HL-60 (cell line): ENCODE measurements around the gene TAF15.

Experiments used
- DNase-seq, 2 experiments: peaks; one replicate each; pipeline ENCODE4 v3.0.0-alpha.2; 2010 to 2020; ENCODE audit warnings: low read depth in 1 of 2, low spot score in 1 of 2
- H3K27ac ChIP-seq: fragments of 250-450 bp; sonication (Bioruptor Pico); replicated peaks from 2 replicates; pipeline ENCODE4 v1.5.1; 2020; ENCODE audit warnings: mild to moderate bottlenecking, moderate library complexity
- H3K27me3 ChIP-seq: fragments of 250-450 bp; sonication (Bioruptor Pico); 2 replicates; pipeline ENCODE4 v1.5.1; 2021; ENCODE audit warnings: mild to moderate bottlenecking, moderate library complexity; ENCODE audit not compliant: insufficient read depth, poor library complexity, severe bottlenecking
- H3K4me3 ChIP-seq: replicated peaks from 2 replicates; pipeline ENCODE4 v1.5.1; 2011; ENCODE audit warnings: mild to moderate bottlenecking, control low read depth, low read length; ENCODE audit not compliant: insufficient read depth
- GABPA ChIP-seq: IDR thresholded peaks from 2 replicates; pipeline ENCODE4 v1.6.1; 2012; ENCODE audit warnings: low read depth
- POLR2AphosphoS5 ChIP-seq: IDR thresholded peaks from 2 replicates; pipeline ENCODE4 v1.6.1; 2012; ENCODE audit warnings: low read depth
- SPI1 ChIP-seq: IDR thresholded peaks from 2 replicates; pipeline ENCODE4 v1.6.1; 2012; ENCODE audit warnings: low read depth, mild to moderate bottlenecking, borderline replicate concordance
- TF ChIP-seq, protein P1 (sequence below): IDR thresholded peaks from 2 replicates; pipeline ENCODE4 v1.6.1; 2012; ENCODE audit warnings: low read depth; ENCODE audit not compliant: insufficient replicate concordance
- TF ChIP-seq, protein P2 (sequence below): IDR thresholded peaks from one replicate; pipeline ENCODE4 v1.5.1; 2011; ENCODE audit warnings: low read length, control low read depth, inconsistent platforms; ENCODE audit not compliant: insufficient read depth

TAF15 gene

DNA sequence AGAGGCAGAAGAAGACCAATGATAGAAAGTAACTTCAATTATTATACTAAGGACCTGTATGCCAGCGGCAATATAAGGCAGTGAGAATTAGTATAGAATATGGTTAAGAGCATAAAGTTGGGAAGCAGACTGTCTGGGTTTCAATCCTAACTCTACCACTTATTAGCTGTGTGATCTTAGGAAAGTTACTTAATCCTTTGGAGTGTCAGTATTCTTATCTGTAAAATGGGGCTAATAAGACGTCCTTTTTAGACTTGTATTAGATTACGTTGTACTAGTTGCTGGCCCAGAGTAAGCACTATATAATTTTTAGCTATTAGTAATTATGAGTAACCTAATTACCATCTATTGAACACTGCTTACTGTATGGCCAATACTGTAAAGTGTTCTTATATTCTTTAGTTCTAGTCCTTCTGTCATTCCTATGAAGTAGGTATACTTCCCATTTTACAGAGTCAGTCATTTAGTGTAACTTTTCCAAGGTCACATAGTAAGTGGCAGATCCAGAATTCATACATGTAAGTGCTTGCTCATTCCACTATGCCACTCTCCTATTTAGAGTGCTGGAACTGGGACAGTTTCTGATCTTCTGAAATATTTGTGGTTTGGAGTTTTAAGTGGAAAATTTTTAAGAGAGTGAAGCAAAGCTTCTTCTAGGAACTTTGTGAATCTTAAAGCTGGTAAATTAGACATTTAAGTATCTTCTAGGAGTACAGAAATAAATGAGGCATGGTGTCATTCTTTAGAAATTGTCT lies 36.9 kb downstream of the TAF15 start:
- TF ChIP-seq, protein P1, sequence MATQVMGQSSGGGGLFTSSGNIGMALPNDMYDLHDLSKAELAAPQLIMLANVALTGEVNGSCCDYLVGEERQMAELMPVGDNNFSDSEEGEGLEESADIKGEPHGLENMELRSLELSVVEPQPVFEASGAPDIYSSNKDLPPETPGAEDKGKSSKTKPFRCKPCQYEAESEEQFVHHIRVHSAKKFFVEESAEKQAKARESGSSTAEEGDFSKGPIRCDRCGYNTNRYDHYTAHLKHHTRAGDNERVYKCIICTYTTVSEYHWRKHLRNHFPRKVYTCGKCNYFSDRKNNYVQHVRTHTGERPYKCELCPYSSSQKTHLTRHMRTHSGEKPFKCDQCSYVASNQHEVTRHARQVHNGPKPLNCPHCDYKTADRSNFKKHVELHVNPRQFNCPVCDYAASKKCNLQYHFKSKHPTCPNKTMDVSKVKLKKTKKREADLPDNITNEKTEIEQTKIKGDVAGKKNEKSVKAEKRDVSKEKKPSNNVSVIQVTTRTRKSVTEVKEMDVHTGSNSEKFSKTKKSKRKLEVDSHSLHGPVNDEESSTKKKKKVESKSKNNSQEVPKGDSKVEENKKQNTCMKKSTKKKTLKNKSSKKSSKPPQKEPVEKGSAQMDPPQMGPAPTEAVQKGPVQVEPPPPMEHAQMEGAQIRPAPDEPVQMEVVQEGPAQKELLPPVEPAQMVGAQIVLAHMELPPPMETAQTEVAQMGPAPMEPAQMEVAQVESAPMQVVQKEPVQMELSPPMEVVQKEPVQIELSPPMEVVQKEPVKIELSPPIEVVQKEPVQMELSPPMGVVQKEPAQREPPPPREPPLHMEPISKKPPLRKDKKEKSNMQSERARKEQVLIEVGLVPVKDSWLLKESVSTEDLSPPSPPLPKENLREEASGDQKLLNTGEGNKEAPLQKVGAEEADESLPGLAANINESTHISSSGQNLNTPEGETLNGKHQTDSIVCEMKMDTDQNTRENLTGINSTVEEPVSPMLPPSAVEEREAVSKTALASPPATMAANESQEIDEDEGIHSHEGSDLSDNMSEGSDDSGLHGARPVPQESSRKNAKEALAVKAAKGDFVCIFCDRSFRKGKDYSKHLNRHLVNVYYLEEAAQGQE = no peak
- TF ChIP-seq, protein P2, sequence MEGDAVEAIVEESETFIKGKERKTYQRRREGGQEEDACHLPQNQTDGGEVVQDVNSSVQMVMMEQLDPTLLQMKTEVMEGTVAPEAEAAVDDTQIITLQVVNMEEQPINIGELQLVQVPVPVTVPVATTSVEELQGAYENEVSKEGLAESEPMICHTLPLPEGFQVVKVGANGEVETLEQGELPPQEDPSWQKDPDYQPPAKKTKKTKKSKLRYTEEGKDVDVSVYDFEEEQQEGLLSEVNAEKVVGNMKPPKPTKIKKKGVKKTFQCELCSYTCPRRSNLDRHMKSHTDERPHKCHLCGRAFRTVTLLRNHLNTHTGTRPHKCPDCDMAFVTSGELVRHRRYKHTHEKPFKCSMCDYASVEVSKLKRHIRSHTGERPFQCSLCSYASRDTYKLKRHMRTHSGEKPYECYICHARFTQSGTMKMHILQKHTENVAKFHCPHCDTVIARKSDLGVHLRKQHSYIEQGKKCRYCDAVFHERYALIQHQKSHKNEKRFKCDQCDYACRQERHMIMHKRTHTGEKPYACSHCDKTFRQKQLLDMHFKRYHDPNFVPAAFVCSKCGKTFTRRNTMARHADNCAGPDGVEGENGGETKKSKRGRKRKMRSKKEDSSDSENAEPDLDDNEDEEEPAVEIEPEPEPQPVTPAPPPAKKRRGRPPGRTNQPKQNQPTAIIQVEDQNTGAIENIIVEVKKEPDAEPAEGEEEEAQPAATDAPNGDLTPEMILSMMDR = no peak
- TF ChIP-seq GABPA (no peak), SPI1 (no peak), POLR2AphosphoS5 (no peak)
- DNase-seq = no peak

DNA sequence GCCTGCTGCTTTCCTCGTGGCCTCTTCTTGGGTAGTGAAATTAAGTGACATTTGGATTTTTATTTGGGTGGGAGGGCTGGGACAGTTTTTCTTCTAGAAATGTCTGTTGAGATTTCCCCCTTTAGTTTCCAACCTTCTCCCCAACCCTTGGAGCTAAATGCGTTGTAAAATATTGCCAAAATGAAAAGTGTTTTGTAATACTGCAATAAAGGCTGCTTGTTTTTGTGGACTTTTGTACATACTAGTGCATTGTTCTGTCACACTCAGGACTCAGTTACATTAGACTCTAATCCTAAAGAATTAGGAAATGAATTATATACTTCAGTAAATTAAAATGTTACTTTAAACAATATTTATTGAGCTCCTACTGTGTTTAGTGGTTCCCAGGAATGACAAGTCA lies 37.7 kb downstream of the TAF15 start:
- no peak overlapping the region for H3K27ac ChIP-seq
- no peak for TF ChIP-seq SPI1
- TF ChIP-seq GABPA = no peak
- TF ChIP-seq, protein P1 = no peak
- TF ChIP-seq, protein P2 = no peak
- no peak for TF ChIP-seq POLR2AphosphoS5
- DNase-seq = no peak

More for the DNA sequence above, 36.9 kb downstream of the TAF15 start:
- Histone ChIP-seq H3K4me3 (no peak overlapping the region), H3K27me3 (no peaks in the 10 kb centered on the region), H3K27ac (no peak overlapping the region)

DNA sequence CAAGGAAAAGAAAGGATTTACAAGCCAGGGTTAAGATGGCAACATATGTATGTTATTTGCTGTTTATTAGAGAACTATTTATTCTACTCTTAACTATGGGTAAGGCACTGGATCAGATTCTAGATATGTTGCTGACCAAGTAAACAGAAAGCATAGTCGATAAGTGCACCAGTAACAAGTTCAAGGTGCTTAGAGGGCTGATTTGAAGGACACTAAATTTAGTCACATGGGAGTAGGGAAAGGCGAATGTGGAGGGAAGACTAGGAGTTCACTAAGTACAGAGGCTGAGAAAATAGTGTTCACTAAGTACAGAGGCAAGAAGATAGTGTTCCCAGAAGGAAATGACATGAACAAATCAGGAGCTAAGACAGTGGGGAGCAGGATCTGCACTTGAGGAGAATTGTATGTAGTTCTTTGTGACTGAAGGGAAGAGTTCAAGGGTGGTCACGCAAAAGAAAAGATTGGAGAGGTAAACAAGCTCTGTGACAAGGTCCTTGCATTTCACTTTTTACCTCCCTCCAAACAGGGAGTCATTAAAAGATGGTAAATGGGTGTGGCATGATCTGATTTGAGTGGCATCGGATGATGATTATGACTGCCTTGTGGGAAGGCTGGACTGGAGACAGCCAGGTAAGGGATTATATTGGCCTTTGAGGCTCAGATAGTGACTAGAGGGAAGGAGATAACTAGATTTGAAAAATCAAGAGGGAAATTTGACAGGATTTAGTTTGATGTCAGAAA lies 38.5 kb downstream of the TAF15 start:
- Histone ChIP-seq H3K27me3 (no peaks in the 10 kb centered on the region), H3K4me3 (no peak overlapping the region), H3K27ac (no peak overlapping the region)
- TF ChIP-seq SPI1 (no peak), POLR2AphosphoS5 (peak; percentile 37; the same call in 1 of the 2 replicates), GABPA (no peak)
- TF ChIP-seq, protein P1 = no peak
- TF ChIP-seq, protein P2 = no peak
- DNase-seq = no peak

More for the DNA sequence above, 37.7 kb downstream of the TAF15 start:
- Histone ChIP-seq H3K4me3 (no peak overlapping the region), H3K27me3 (no peaks in the 10 kb centered on the region)
